Endothelial cell of umbilical vein (primary cell): ENCODE data around the gene IL36RN. TPM values are rescaled to one million over a fixed set of nuclear protein-coding genes. Genes with fewer than 3 reads are reported as not detected.

ENCODE experiments used
- BruUV-seq: library from RNA; stranded (reverse); fragments of 400-500 nt; replicated peaks from 2 replicates; lab custom pipeline; 2021; lab: Mats Ljungman, UMichigan
- CTCF ChIA-PET: fragments of 300-600, 350-600 bp; sonication (Branson Sonifier 250); formaldehyde crosslinking; loops from one replicate; lab custom pipeline; 2021; ENCODE audit warnings: antibody characterized with exemption, inconsistent platforms; lab: Charles Lee
- POLR2A ChIA-PET: fragments of 300-600, 350-600 bp; sonication (Branson Sonifier 250); formaldehyde crosslinking; loops from one replicate; lab custom pipeline; 2021; ENCODE audit warnings: antibody characterized with exemption, inconsistent platforms; lab: Charles Lee
- DNase-seq: peaks from one replicate; pipeline ENCODE4 v3.0.0-alpha.2; 2011; ENCODE audit warnings: low read depth, low spot score
- FAIRE-seq: peaks from 2 replicates; lab custom pipeline; 2011; peaks lifted over from hg19 to GRCh38; lab: Jason Lieb, UNC
- H2AFZ ChIP-seq: 2 replicates; pipeline ENCODE4 v1.6.0; 2012; ENCODE audit warnings: low read depth, low read length, control low read depth, inconsistent platforms
- H3K27ac ChIP-seq: 2 replicates; pipeline ENCODE4 v1.5.1; 2011; ENCODE audit warnings: low read depth, mild to moderate bottlenecking, control low read depth, low read length, moderate library complexity; ENCODE audit not compliant: insufficient read depth
- H3K27me3 ChIP-seq, 2 experiments: 2 replicates each; pipeline versions ENCODE4 v1.6.0 to v1.6.1; 2011; ENCODE audit warnings: low read length in 2 of 2, mixed read lengths in 1 of 2; ENCODE audit not compliant: control insufficient read depth in 2 of 2, insufficient read depth in 2 of 2
- H3K36me3 ChIP-seq, 2 experiments: 2 replicates in 1 of 2; 3 replicates in 1 of 2; pipeline ENCODE4 v1.5.1; 2011; ENCODE audit warnings: low read length in 2 of 2, mild to moderate bottlenecking in 1 of 2, moderate library complexity in 1 of 2; ENCODE audit not compliant: control insufficient read depth in 2 of 2, insufficient read depth in 2 of 2; ENCODE audit errors: extremely low read depth in 1 of 2
- H3K4me1 ChIP-seq: 3 replicates; pipeline ENCODE4 v1.5.1; 2011; ENCODE audit warnings: mild to moderate bottlenecking, low read length; ENCODE audit not compliant: control insufficient read depth, insufficient read depth; ENCODE audit errors: extremely low read depth
- H3K4me2 ChIP-seq: 2 replicates; pipeline ENCODE4 v1.6.1; 2011; ENCODE audit warnings: low read length, control low read depth, mixed read lengths; ENCODE audit not compliant: insufficient read depth
- H3K4me3 ChIP-seq, 3 experiments: fragments of 200-600 bp in 1 of 3; sonication (generic), shearing (Covaris generic) in 1 of 3; replicated peaks in 1 of 3; 2 replicates each; pipeline ENCODE4 v1.5.1; 2011 to 2016; ENCODE audit warnings: control low read depth in 3 of 3, low read length in 3 of 3, mild to moderate bottlenecking in 2 of 3, inconsistent platforms in 1 of 3, low read depth in 1 of 3, moderate library complexity in 1 of 3; ENCODE audit not compliant: insufficient read depth in 1 of 3
- H3K79me2 ChIP-seq: 2 replicates; pipeline ENCODE4 v1.6.0; 2012; ENCODE audit warnings: low read length, inconsistent platforms; ENCODE audit not compliant: control insufficient read depth, insufficient read depth
- H3K9ac ChIP-seq: replicated peaks from 2 replicates; pipeline ENCODE3; 2011; ENCODE audit warnings: low read length, control low read depth; ENCODE audit not compliant: insufficient read depth; ENCODE audit errors: extremely low read depth
- H3K9me1 ChIP-seq: replicated peaks from 3 replicates; pipeline ENCODE4 v1.6.0; 2011; ENCODE audit warnings: mild to moderate bottlenecking, low read length; ENCODE audit not compliant: control insufficient read depth, insufficient read depth; ENCODE audit errors: extremely low read depth
- H3K9me3 ChIP-seq: replicated peaks from 2 replicates; pipeline ENCODE4 v1.5.1; 2012; ENCODE audit warnings: low read length, inconsistent platforms; ENCODE audit not compliant: control insufficient read depth, insufficient read depth
- H4K20me1 ChIP-seq: replicated peaks from 2 replicates; pipeline ENCODE3; 2011; ENCODE audit warnings: mild to moderate bottlenecking, low read length; ENCODE audit not compliant: control insufficient read depth, insufficient read depth; ENCODE audit errors: extremely low read depth
- EZH2 ChIP-seq: IDR thresholded peaks from 2 replicates; pipeline ENCODE4 v1.6.1; 2012; ENCODE audit warnings: borderline replicate concordance, low read depth, mild to moderate bottlenecking, moderate library complexity, low read length, inconsistent platforms; ENCODE audit not compliant: severe bottlenecking
- FOS ChIP-seq: IDR thresholded peaks from 2 replicates; pipeline ENCODE4 v1.6.1; 2011; ENCODE audit warnings: mild to moderate bottlenecking, low read length, moderate library complexity, borderline replicate concordance; ENCODE audit not compliant: insufficient read depth
- GATA2 ChIP-seq: IDR thresholded peaks from 2 replicates; pipeline ENCODE4 v1.7.0; 2011; ENCODE audit warnings: low read depth, mild to moderate bottlenecking, moderate library complexity, mixed read lengths, low read length; ENCODE audit not compliant: insufficient read length, insufficient read depth
- JUN ChIP-seq: IDR thresholded peaks from 2 replicates; pipeline ENCODE4 v1.6.1; 2011; ENCODE audit warnings: borderline replicate concordance, low read depth; ENCODE audit not compliant: insufficient read length, insufficient read depth
- MYC ChIP-seq: IDR thresholded peaks from one replicate; pipeline ENCODE4 v1.6.1; 2011; ENCODE audit warnings: mild to moderate bottlenecking, low read depth, low read length
- POLR2A ChIP-seq: IDR thresholded peaks from 2 replicates; pipeline ENCODE4 v1.6.1; 2012; ENCODE audit warnings: low read depth, mild to moderate bottlenecking, control low read depth, low read length
- POLR2AphosphoS5 ChIP-seq: IDR thresholded peaks from 2 replicates; pipeline ENCODE4 v1.6.1; 2012; ENCODE audit warnings: low read depth, mild to moderate bottlenecking, control low read depth, low read length, moderate library complexity; ENCODE audit not compliant: insufficient read depth
- dilution Hi-C: fragments of 300-500 bp; cut with MboI; formaldehyde crosslinking; loops from one replicate; pipeline ENCODE4 v1.15.0; 2019; ENCODE audit warnings: low sequenced_read_pairs; ENCODE audit not compliant: extremely low pct_ligation_motif_present
- intact Hi-C: fragments of 100-400 bp; cut with micrococcal nuclease; formaldehyde crosslinking; loops from one replicate; pipeline ENCODE4 v1.10.0; 2022
- polyA plus RNA-seq, 4 experiments: library from polyadenylated mRNA; depleted of rRNA in 3 of 4; stranded (reverse) in 3 of 4; unstranded in 1 of 4; fragments of >200 nt; gene quantifications; 2 replicates each; pipeline versions ENCODE4 v1.2.1 to v1.2.3, GENCODE V29; 2011 to 2012; ENCODE audit warnings: missing spikeins in 1 of 4
- total RNA-seq: library from RNA; stranded (reverse); gene quantifications from 2 replicates; pipeline ENCODE4 v1.2.3, GENCODE V29; 2021
- TF ChIP-seq, protein P1 (sequence below): IDR thresholded peaks from 2 replicates; pipeline ENCODE4 v1.6.1; 2011; ENCODE audit not compliant: insufficient read depth, insufficient read length
- TF ChIP-seq, protein P2 (sequence below), 2 donors: IDR thresholded peaks; 1 replicate in 1 of 2; 2 replicates in 1 of 2; pipeline ENCODE4 v1.5.1; 2011; ENCODE audit warnings: low read length in 2 of 2, mild to moderate bottlenecking in 2 of 2, moderate library complexity in 2 of 2, control low read depth in 1 of 2, inconsistent platforms in 1 of 2, low read depth in 1 of 2; ENCODE audit not compliant: insufficient read depth in 1 of 2; ENCODE audit errors: extremely low read depth in 1 of 2

The IL36RN gene
- total and polyA plus RNA-seq, 2 donors (not counting 3 experiments of a cell fraction or from before 2014, with no cell fraction given): not detected

DNA sequence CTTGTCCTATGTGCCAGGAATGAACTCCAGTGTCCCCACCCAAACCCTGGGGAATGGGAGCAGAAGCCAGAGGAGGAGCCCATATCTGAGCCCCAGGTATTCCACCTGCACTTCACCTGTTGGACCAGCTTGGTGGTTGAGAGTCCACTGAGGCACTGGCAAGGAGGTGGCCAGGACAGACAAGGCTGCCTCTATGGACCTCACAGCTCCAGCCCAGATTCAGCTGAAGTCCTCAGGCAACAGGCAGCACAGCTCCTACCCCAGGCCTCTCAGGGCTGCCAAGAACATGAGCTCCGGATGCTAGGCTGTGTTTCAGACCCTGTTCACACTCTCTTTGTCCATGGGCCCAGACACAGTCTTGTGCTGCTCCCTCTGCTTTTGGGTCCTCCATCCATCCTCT, 5.9 kb downstream of the IL36RN start:
- dilution Hi-C loops: no loop called here
- H3K79me2 ChIP-seq: no peaks in the 10 kb centered on the region
- POLR2A ChIA-PET: no interaction called here
- no peaks in the 10 kb centered on the region for H3K36me3 ChIP-seq
- H3K9me1 ChIP-seq: no peaks in the 10 kb centered on the region
- no peaks in the 10 kb centered on the region for H3K9me3 ChIP-seq
- H3K27ac ChIP-seq: no peak overlapping the region
- H3K4me3 ChIP-seq: no peak overlapping the region
- CTCF ChIA-PET: interaction anchor here (1.1 kb wide), 1 partner anchor 15 kb away, joined by 4 read pairs; no protein-coding TSS in a partner anchor
- no peaks in the 10 kb centered on the region for H3K4me1 ChIP-seq
- no peak overlapping the region for H2AFZ ChIP-seq
- intact Hi-C loops: no loop called here
- TF ChIP-seq POLR2A: no peak
- TF ChIP-seq, protein P1, sequence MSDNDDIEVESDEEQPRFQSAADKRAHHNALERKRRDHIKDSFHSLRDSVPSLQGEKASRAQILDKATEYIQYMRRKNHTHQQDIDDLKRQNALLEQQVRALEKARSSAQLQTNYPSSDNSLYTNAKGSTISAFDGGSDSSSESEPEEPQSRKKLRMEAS: no peak
- no peaks in the 10 kb centered on the region for H4K20me1 ChIP-seq
- no peak overlapping the region for H3K9ac ChIP-seq
- no TSS peak for BruUV-seq
- no peak for FAIRE-seq
- DNase-seq: no peak
- H3K4me2 ChIP-seq: no peak overlapping the region
- no peaks in the 10 kb centered on the region for H3K27me3 ChIP-seq

DNA sequence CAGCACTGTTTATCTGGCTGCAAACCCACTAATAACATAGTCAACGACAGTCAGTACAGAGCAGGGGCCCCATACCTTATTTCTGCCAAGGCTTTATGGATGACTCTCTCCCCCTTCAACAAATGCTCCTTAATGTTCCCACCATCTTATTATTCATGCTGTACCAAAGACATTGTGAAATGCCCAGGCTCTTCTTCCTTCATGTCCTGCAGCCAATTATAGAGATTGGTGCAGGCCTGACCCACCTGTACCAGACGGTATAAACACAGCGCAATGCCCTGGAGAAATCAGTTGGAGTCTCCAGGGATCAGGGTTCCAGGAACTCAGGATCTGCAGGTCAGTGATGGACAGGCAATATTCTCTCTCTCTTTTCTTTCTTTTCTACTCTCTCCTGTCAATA, 8.7 kb downstream of the IL36RN start, which contains the start of gene IL1F10:
IL1F10 (plus strand) TSS at position 290 of the 400 bp plus-strand sequence. CDS start 4,769 bp downstream, outside the sequence.
- TF ChIP-seq, protein P2, sequence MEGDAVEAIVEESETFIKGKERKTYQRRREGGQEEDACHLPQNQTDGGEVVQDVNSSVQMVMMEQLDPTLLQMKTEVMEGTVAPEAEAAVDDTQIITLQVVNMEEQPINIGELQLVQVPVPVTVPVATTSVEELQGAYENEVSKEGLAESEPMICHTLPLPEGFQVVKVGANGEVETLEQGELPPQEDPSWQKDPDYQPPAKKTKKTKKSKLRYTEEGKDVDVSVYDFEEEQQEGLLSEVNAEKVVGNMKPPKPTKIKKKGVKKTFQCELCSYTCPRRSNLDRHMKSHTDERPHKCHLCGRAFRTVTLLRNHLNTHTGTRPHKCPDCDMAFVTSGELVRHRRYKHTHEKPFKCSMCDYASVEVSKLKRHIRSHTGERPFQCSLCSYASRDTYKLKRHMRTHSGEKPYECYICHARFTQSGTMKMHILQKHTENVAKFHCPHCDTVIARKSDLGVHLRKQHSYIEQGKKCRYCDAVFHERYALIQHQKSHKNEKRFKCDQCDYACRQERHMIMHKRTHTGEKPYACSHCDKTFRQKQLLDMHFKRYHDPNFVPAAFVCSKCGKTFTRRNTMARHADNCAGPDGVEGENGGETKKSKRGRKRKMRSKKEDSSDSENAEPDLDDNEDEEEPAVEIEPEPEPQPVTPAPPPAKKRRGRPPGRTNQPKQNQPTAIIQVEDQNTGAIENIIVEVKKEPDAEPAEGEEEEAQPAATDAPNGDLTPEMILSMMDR (IDR thresholded peaks at IDR 0.05; ENCODE audit: extremely low read depth in 1 of 2, insufficient read depth in 1 of 2, low read depth in 1 of 2, low read length in 2 of 2): no peak
- TF ChIP-seq GATA2 (no peak), EZH2 (no peak), POLR2AphosphoS5 (no peak), FOS (no peak), POLR2A (no peak), MYC (no peak), JUN (no peak)
- TF ChIP-seq, protein P1: no peak
- Histone ChIP-seq H2AFZ (no peak within 1 kb of the TSS), H3K27me3 (no peaks in the 10 kb centered on the region), H3K9me1 (no peaks in the 10 kb centered on the region), H3K9ac (no peak within 1 kb of the TSS), H3K36me3 (no peaks in the 10 kb centered on the region), H3K27ac (no peak within 1 kb of the TSS), H3K4me3 (no peak within 1 kb of the TSS), H3K79me2 (no peaks in the 10 kb centered on the region), H3K4me2 (no peak within 1 kb of the TSS), H3K9me3 (no peaks in the 10 kb centered on the region), H3K4me1 (no peaks in the 10 kb centered on the region), H4K20me1 (no peaks in the 10 kb centered on the region)
- DNase-seq: no peak
- FAIRE-seq: no peak
- CTCF ChIA-PET: interaction anchor here (1.7 kb wide), 1 partner anchor 13 kb away, joined by 5 read pairs; no protein-coding TSS in a partner anchor
- no TSS peak for BruUV-seq
- POLR2A ChIA-PET: no interaction called here
- intact Hi-C loops: no loop called here
- dilution Hi-C loops: no loop called here
